HG02973 (cell line): Measurements from ENCODE around the gene CXXC4.

ENCODE experiments used
- ATAC-seq: cut with Tn5 transposase; IDR thresholded peaks from one replicate; pipeline ENCODE4 v1.9.1; 2021; ENCODE audit warnings: moderate library complexity; ENCODE audit not compliant: unreplicated experiment

CXXC4 gene

GRCh38 chr4:104494822-104495559 is at the start of gene CXXC4:
Gene CXXC4, minus strand, starts transcription at chr4:104494894. Its CDS starts 3,092 bp downstream, at chr4:104491802.
- peak; percentile 22 for ATAC-seq

DNA sequence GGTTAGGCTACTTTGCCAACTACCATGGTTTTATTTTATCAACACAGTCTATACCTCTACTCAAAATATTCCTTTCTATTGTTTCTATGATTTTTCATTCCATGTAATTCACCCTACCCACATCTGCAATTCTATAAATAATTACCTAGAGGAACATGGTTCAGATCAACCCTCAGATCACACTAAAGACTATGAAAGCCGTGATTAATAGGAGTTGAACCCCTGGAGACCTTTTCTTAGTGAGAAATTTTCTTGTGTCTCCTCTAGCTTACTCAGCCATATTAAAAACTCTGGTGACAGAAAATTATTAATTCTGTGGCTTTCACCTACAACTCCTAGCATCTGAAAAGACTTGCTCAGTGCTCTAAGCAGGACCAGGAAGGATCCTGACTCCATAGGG is 38.5 kb upstream of the CXXC4 start:
- no peak for ATAC-seq

DNA sequence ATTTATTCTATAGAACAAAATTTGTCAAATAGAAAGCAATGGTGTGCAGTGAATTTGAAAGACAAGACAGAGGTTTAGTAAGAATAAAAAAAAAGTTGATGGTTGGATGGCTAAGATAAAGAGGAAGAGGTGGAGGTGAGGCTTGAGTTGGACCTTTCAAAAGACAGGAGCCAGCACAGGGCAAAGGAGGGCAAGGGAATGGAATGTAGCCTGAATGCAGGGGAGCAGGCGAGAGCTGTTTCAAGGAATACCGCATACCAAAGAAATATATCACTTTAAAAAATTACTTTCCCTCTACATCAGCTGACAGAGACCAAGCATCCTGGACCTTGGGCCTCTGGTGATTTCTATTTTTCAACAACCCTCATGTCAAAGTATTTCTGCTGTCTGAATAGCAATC is 38.0 kb upstream of the CXXC4 start:
- ATAC-seq = no peak

GRCh38 chr4:104531390-104531789 is 36.7 kb upstream of the CXXC4 start:
- ATAC-seq = no peak

- ATAC-seq = no peak
Observed at GRCh38 chr4:104530426-104530825, 35.7 kb upstream of the CXXC4 start.

GRCh38 chr4:104524591-104524990 is 29.9 kb upstream of the CXXC4 start:
- ATAC-seq = no peak

GRCh38 chr4:104524026-104524425 is 29.3 kb upstream of the CXXC4 start:
- ATAC-seq = no peak

DNA sequence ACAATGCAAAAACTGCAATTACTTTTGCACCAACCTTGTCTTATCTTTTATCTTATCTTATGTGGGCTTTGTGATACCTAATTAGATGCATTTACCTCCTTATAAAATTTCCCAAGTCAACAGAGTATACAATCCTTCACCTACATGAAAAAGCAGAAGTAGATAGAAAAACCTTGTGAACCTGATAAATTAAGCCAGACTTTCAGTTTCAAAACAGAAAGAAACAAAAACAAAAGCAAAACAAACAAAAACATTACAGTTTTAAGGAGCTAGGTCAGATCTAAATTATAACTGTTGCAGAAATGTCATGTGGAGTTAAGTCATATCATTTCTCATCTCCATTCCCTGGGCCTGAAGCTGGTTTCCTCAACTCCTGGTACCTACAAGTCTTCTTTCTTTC is 24.9 kb upstream of the CXXC4 start:
- ATAC-seq = peak; percentile 83

- ATAC-seq = no peak
Observed at GRCh38 chr4:104516884-104517283, 22.2 kb upstream of the CXXC4 start.

DNA sequence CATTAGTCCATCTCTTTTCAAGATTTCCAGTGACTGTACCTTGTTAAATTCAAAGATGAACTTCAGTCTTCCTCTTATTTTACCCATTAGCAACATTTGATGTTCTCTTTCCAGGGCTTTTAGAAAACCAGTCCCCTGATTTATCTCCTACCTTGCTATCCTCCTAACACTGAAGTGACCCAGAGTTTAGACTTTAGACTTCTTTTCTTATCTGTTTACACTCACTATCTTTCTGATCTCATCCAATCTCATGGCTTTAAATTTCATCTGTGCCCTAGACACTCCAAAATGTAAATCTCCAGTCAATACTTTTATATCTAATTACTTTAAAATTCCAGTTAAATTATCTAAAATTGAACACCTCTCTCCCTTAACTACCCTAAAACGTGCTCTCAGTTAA is 13.5 kb upstream of the CXXC4 start:
- ATAC-seq = no peak

- no peak for ATAC-seq
Observed at GRCh38 chr4:104507112-104507511, 12.4 kb upstream of the CXXC4 start.

DNA sequence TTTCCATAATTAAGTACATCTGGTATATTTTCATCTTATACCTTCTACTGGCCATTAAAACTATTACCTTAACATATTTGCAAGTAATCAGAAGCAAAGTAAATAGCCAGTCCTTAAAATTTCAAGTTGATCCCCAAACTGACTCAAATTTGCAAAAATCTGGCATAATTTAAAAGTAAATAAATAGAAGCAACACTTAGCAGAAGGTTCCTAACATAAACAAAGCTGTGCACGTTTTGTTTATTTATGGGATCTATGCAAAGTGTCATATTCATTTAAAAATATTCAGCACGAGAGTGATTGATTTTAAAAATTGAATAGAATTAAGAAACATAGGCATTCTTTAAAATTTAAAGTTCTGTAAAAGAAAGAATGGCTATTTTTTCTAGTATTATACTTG is 9.8 kb upstream of the CXXC4 start:
- ATAC-seq = no peak

GRCh38 chr4:104502471-104502870 is 7.8 kb upstream of the CXXC4 start:
- ATAC-seq = no peak

DNA sequence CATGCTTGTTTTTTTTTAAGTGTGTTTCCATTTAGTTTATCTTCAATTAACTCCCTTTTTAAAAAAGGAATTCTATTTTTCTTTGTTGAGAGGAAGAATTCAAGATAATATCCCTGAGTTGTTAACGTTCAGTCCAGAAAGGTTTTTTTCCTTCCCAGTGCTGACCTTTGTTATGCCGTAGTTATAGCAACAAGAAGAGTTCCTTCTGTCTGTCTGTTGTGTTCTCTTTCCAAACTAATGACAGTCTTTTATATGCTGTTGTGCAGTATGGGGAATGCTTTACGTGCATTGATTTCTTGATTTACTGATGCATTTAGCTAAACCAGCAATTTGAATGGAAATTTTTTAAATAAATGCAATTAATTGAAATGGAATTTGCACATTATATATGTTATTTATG is 6.6 kb upstream of the CXXC4 start:
- no peak for ATAC-seq

DNA sequence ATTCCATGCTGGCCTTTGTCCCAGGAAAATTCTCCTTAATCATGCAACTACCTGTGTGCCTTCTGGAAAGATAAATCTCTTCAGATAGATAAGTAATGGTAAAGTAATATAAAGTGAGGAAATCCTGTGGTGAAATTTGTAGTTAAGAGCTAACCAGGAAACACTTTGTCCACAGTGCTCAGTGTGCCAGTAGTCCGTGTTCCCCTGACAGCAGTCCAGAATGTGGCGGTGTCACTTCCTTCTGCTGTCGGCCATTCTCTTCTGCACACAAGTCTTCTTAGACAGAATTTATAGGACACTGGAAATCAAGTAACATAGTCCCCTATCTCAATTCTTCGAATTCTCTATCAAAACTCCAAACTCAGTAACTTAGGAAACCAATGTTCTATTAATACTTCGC is 5.7 kb upstream of the CXXC4 start:
- ATAC-seq = no peak

- ATAC-seq = no peak
Observed at GRCh38 chr4:104494185-104494584, 509 bp downstream of the CXXC4 start.

DNA sequence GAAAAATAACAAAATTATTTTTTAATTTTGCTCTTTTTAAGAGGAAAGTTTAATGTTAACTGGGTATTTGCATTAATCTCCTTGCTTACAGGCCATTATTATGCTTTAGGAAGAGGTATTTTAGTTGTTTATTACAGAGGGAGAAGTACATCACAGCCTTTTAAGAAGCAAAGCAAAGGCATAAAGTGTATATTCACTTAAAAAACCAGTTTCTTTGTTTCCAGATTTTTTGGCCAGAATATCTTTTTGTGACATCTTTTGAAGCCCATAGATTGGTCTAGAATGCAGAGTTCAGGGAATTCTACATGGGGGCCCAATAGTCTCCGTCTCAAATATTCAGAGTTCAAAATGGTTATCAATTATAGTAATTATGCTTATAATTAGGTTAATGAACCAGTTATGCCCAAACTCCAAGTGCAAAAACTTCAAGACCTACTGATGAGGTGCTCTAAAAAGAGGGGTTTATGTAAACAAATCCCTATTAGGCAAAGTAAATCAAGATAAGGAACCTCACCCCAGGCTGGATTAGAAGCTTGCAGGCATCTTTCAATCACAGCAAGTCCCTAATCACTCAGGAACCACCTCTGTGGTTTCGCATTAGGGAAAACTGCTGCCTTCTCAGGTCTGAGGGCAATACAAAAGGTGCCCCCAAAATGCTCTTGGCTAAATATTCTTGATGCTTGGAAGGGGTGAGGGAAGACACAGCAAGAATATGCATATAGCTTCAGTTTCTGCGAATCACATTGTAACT is 1.4 kb downstream of the CXXC4 start:
- ATAC-seq = no peak

DNA sequence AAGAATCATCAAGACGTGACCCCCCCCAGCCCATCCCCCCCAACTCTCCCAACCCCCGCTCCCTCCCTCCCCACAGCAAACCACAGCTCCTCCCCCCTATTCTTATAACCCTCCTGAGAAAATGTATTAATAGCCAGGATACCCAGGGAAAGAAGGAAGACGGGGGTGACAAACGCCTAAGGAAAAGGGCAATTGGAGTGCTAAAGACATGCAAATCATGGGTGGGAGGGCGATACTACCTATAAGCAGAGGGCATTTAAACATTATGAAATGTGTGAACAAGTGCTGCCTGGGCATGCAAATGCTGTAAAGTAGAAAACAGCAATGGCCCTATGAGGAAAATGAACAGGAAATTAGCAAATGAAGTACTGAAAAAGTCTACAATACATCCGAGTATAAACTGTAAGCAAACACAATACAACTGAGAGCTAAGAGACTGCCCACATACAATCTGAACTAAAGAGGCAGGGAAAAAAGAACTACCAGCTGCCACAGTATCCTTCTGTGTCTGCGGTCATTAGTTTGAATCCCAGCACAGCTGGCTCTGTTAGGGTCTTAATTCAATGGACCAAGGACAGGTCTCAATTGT is 2.4 kb downstream of the CXXC4 start:
- peak; percentile 20 for ATAC-seq

DNA sequence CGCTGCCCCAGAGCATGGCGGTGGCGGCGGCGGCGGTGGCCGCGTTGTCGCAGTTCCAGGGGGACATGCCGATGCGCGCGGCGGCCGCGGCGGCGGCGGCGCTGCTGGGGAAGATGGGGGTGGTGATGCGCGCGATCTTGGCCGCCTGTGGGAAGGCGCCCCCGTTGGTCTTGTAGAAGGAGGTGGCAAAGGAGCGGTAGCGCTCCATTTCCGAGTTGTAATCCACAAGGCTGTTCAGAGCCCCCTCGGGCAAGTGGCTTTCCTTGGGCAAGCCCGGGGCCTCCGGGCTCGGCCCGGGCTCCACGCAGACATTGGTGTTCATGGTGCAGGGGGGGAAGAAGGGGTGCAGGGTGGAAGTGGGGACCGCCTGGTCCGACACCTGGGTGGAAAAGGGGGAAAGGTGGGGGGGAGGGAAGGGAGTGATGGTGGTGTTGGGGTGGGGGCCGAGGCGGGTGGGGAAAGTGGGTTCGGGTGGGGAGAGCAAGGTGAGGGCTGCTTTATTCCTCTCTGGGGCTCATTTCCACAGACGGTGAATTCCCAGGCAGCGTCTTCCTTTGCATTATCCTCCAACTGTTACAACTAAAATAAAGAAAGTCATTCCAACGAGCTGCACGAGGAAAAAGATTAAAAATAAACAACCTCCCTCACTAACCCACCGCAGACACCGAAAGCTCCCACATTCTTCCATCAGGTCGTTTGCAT is 3.1 kb downstream of the CXXC4 start:
- peak; percentile 24 for ATAC-seq

GRCh38 chr4:104490770-104491480 is 3.8 kb downstream of the CXXC4 start:
- peak; percentile 11 for ATAC-seq
